GM10266 (cell line): ENCODE measurements around the gene SH3RF3.

Source experiments
- DNase-seq: peaks from one replicate; pipeline ENCODE4 v3.0.0; 2012; ENCODE audit errors: extremely low spot score
- CTCF ChIP-seq: IDR thresholded peaks from 2 replicates; pipeline ENCODE4 v1.5.1; 2012; ENCODE audit warnings: mild to moderate bottlenecking, low read depth; ENCODE audit not compliant: control insufficient read depth, insufficient read depth; ENCODE audit errors: missing control alignments

SH3RF3 gene

GRCh38 chr2:109208071-109208950 is 79.3 kb downstream of the SH3RF3 start:
- TF ChIP-seq CTCF: no peak
- no peak for DNase-seq

DNA sequence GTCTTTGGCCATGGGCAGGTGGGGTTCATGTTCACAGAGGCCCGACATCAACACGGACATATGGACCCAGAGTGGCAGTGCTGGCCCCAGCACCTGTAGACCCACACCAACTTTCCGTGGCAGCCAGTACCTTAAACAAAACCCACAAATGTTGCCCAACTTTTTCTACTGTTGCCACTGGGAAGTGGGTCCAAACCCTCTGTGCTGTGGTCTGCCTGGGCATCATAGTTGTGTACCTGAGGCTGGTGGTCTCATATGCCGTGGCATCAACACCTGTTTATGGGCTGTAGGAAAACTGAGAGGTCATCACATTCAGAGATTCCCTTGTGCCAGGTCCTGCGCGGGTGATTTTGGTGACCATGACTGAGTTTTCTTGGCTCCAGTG is 79.9 kb downstream of the SH3RF3 start:
- TF ChIP-seq CTCF: no peak
- no peak for DNase-seq

DNA sequence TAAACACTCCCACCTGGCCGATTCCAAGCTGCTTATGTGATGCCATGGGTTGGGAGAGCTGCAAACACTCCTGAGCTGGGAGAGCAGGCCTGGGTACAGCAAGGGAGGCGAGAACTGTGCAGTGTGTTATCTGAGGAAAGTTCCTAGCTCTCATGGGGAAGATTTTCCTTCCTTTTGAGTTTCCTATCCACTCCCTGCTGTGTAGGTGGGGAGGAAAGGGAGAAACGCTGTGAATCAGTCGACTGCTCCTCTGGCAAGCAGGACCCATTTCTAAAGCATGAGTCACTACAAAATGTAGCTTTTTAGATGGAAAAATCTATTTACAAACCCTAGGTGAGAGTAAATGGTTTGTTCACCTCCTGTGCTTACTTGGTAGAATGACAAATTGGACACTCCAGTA is 80.4 kb downstream of the SH3RF3 start:
- DNase-seq: no peak
- TF ChIP-seq CTCF: no peak

- no peak for DNase-seq
- no peak for TF ChIP-seq CTCF
These were observed 80.9 kb downstream of the SH3RF3 start for GRCh38 chr2:109209941-109210340.

DNA sequence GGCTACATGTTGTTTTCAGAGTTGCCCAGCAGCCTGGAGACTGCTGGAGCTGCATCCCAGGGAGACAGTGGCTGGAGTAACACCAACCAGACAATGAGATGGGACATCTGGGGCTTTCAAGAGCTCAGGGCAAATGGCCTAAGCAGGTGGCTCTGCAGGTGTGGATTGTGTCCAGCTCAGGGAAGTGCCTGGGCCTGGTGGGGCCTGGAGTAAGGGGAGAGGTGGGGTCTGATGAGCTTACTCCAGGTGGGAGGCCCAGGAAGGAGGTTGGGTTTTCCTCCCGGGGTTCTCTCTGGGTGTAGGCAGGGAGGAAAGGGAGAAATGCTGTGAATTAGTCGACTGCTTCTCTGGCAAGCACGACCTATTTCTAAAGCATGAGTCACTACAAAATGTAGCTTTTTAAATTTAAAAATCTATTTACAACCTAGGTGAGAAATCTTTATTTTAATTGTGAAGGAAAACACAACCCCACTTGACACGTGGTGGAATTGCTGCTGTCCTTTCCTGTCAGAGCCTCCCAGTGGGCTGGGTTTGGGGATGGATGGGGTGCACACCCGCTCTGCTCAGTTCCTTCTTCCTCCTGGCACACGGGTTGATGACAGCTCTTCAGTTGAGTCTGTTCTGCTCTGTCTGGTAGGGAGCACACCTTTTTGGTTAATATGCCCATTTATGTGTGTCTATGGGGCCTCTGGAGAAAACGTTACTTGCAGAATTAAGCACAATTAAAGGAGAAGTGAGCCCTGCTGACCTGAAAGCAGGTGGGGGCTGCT is 81.6 kb downstream of the SH3RF3 start:
- no peak for DNase-seq
- no peak for TF ChIP-seq CTCF

GRCh38 chr2:109211315-109211714 is 82.3 kb downstream of the SH3RF3 start:
- TF ChIP-seq CTCF: no peak
- DNase-seq: no peak
